HepG2 (cell line): ENCODE measurements around the gene ZMYND8. TPM values are rescaled to one million over a fixed set of nuclear protein-coding genes. Genes with fewer than 3 reads are reported as not detected.

Source experiments
- CEBPB ChIP-seq: IDR thresholded peaks from 2 replicates; pipeline ENCODE4 v1.6.1; 2011; ENCODE audit warnings: low read depth, low read length, improper control_type of control experiment, borderline replicate concordance
- CENPX ChIP-seq: sonication (generic); formaldehyde crosslinking; IDR thresholded peaks from 2 replicates; pipeline ENCODE4 v1.9.0; 2021; ENCODE audit warnings: mild to moderate bottlenecking, missing genetic modification reagents, moderate library complexity
- FOXJ3 ChIP-seq: sonication (generic); formaldehyde crosslinking; IDR thresholded peaks from 2 replicates; pipeline ENCODE4 v1.4.0; 2020; ENCODE audit warnings: missing genetic modification reagents, mild to moderate bottlenecking, borderline replicate concordance
- LCORL ChIP-seq, 2 experiments: fragments of 450-650 bp in 1 of 2; sonication (generic) in 1 of 2; formaldehyde crosslinking in 1 of 2; IDR thresholded peaks; 2 replicates each; pipeline versions ENCODE4 v1.5.0 to v1.6.1; 2017 to 2020; ENCODE audit warnings: antibody characterized with exemption in 1 of 2, missing genetic modification reagents in 1 of 2
- MLX ChIP-seq: IDR thresholded peaks from 2 replicates; pipeline ENCODE4 v1.6.1; 2016
- MTA3 ChIP-seq: sonication (generic); formaldehyde crosslinking; IDR thresholded peaks from 2 replicates; pipeline ENCODE4 v1.4.0; 2020; ENCODE audit warnings: missing genetic modification reagents
- PAXIP1 ChIP-seq: sonication (generic); formaldehyde crosslinking; conservative IDR thresholded peaks from 2 replicates; pipeline ENCODE4 v1.4.0; 2020; ENCODE audit warnings: mild to moderate bottlenecking, missing genetic modification reagents, moderate library complexity
- RBFOX2 ChIP-seq: fragments of 200-400 bp; formaldehyde crosslinking; IDR thresholded peaks from 2 replicates; pipeline ENCODE4 v1.6.1; 2017; ENCODE audit warnings: low read depth, mild to moderate bottlenecking, low read length
- SATB2 ChIP-seq: sonication (generic); formaldehyde crosslinking; IDR thresholded peaks from 2 replicates; pipeline ENCODE4 v1.5.0; 2020; ENCODE audit warnings: missing genetic modification reagents
- TBL1XR1 ChIP-seq: fragments of 150-350 bp; IDR thresholded peaks from 2 replicates; pipeline ENCODE4 v1.6.1; 2014; ENCODE audit warnings: borderline replicate concordance, low read length; ENCODE audit not compliant: partially characterized antibody
- TOE1 ChIP-seq: sonication (generic); formaldehyde crosslinking; IDR thresholded peaks from 2 replicates; pipeline ENCODE4 v1.4.0; 2020; ENCODE audit warnings: mild to moderate bottlenecking, missing genetic modification reagents
- UBTF ChIP-seq: sonication (generic); formaldehyde crosslinking; IDR thresholded peaks from 2 replicates; pipeline ENCODE4 v1.4.0; 2020; ENCODE audit warnings: mild to moderate bottlenecking, missing genetic modification reagents
- ZNF121 ChIP-seq: sonication (generic); formaldehyde crosslinking; IDR thresholded peaks from 2 replicates; pipeline ENCODE4 v1.5.0; 2020; ENCODE audit warnings: mild to moderate bottlenecking, missing genetic modification reagents
- ZNF160 ChIP-seq: sonication (generic); formaldehyde crosslinking; IDR thresholded peaks from 2 replicates; pipeline ENCODE4 v1.8.0; 2022; ENCODE audit warnings: mild to moderate bottlenecking, inconsistent platforms, missing genetic modification reagents
- ZNF546 ChIP-seq: sonication (generic); formaldehyde crosslinking; conservative IDR thresholded peaks from 2 replicates; pipeline ENCODE4 v1.8.1; 2023; ENCODE audit warnings: mild to moderate bottlenecking, missing genetic modification reagents
- ZNF547 ChIP-seq: sonication (generic); formaldehyde crosslinking; IDR thresholded peaks from 2 replicates; pipeline ENCODE4 v1.5.1; 2020; ENCODE audit warnings: mild to moderate bottlenecking, missing genetic modification reagents
- ZNF556 ChIP-seq: sonication (generic); formaldehyde crosslinking; IDR thresholded peaks from 2 replicates; pipeline ENCODE4 v1.4.0; 2020; ENCODE audit warnings: mild to moderate bottlenecking, missing genetic modification reagents, borderline replicate concordance
- ZNF619 ChIP-seq: sonication (generic); formaldehyde crosslinking; IDR thresholded peaks from 2 replicates; pipeline ENCODE4 v1.4.0; 2020; ENCODE audit warnings: mild to moderate bottlenecking, missing genetic modification reagents
- ZNF737 ChIP-seq: sonication (generic); formaldehyde crosslinking; IDR thresholded peaks from 2 replicates; pipeline ENCODE4 v1.5.0; 2020; ENCODE audit warnings: missing genetic modification reagents, mild to moderate bottlenecking, borderline replicate concordance
- polyA plus RNA-seq, 8 experiments: library from polyadenylated mRNA; depleted of rRNA in 3 of 8; stranded (reverse) in 7 of 8; unstranded in 1 of 8; fragments of >200 nt; fragmentation: Illumina TruSeq in 4 of 8; extraction: Trizol in 4 of 8; gene quantifications; 2 replicates each; pipeline versions ENCODE4 v1.2.1 to v1.2.3, GENCODE V29; 2011 to 2016; ENCODE audit warnings: low read depth in 4 of 8, missing spikeins in 1 of 8, mixed read lengths in 1 of 8; ENCODE audit not compliant: insufficient read depth in 1 of 8
- total RNA-seq, 5 experiments: library from RNA; depleted of rRNA; stranded (reverse); fragments of >200 nt; fragmentation: Illumina TruSeq; extraction: Trizol; gene quantifications; 2 replicates each; pipeline ENCODE4 v1.2.3, GENCODE V29; 2016; ENCODE audit warnings: low read depth in 1 of 5
- TF ChIP-seq, protein P1 (sequence below): IDR thresholded peaks from 2 replicates; pipeline ENCODE4 v1.6.1; 2016; ENCODE audit warnings: low read depth
- TF ChIP-seq, protein P2 (sequence below): sonication (generic); formaldehyde crosslinking; IDR thresholded peaks from 2 replicates; pipeline ENCODE4 v1.5.0; 2020; ENCODE audit warnings: missing genetic modification reagents

Gene ZMYND8
- total and polyA plus RNA-seq, 2 of the 13 experiments (the other 11 are each of a cell fraction or from before 2014, with no cell fraction given), result 53.9 to 84.7 TPM

DNA sequence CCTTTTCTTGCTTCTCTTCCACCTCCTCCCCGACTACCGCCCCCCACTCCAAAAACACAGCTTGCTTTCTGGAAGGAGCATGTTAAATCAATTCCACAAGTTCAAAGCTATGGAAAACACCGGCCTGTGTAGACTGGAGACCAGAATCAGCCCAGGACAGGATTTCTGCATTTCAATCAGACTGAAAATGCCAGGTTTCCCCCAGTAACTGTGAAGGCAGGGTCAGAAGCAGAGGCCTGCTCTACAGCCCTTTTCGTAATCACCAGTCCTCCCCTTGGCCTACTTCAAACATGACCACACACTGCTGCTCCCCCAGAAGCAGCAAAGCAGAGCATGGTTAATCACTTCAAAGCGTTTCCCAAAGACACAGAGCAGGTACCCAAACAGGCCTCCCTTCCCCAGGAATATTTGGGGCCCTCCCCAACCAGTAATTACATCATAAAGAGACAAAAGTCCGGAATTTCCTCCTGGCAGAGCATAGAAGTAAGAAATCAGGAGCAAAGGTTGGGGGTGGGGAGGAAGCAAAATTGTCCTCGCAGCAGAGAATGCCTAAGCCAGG lies 38.4 kb downstream of the ZMYND8 start (continued):
- TF ChIP-seq UBTF (CRISPR knock-in tag) (no peak; the same call in 1 of the 2 replicates), CEBPB (peak; percentile 58), MLX (CRISPR knock-in tag) (peak; percentile 44; the same call in 1 of the 2 replicates), ZNF737 (CRISPR knock-in tag) (no peak), ZNF556 (CRISPR knock-in tag) (peak; percentile 90; the same call in 1 of the 2 replicates), TBL1XR1 (peak; percentile 78), LCORL (IDR thresholded peaks at IDR 0.05) (peak; percentile 94), LCORL (CRISPR knock-in tag; IDR thresholded peaks at IDR 0.05) (peak; percentile 100), SATB2 (CRISPR knock-in tag) (no peak), ZNF546 (no peak), FOXJ3 (CRISPR knock-in tag) (peak; percentile 58; the same call in 1 of the 2 replicates), ZNF547 (CRISPR knock-in tag) (peak; percentile 67; the same call in 1 of the 2 replicates), TOE1 (no peak), RBFOX2 (no peak), MTA3 (CRISPR knock-in tag) (no peak), PAXIP1 (CRISPR knock-in tag) (peak; percentile 98), ZNF121 (CRISPR knock-in tag) (no peak), ZNF619 (CRISPR knock-in tag) (peak; percentile 57; the same call in 1 of the 2 replicates), CENPX (CRISPR knock-in tag) (no peak), ZNF160 (0 out of 2 replicates have a peak, but pooled peaks have one; percentile 51)
- TF ChIP-seq, protein P1, sequence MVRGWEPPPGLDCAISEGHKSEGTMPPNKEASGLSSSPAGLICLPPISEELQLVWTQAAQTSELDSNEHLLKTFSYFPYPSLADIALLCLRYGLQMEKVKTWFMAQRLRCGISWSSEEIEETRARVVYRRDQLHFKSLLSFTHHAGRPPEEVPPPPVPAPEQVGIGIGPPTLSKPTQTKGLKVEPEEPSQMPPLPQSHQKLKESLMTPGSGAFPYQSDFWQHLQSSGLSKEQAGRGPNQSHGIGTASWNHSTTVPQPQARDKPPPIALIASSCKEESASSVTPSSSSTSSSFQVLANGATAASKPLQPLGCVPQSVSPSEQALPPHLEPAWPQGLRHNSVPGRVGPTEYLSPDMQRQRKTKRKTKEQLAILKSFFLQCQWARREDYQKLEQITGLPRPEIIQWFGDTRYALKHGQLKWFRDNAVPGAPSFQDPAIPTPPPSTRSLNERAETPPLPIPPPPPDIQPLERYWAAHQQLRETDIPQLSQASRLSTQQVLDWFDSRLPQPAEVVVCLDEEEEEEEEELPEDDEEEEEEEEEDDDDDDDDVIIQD (CRISPR knock-in tag), result peak; percentile 75; the same call in 1 of the 2 replicates
- TF ChIP-seq, protein P2, sequence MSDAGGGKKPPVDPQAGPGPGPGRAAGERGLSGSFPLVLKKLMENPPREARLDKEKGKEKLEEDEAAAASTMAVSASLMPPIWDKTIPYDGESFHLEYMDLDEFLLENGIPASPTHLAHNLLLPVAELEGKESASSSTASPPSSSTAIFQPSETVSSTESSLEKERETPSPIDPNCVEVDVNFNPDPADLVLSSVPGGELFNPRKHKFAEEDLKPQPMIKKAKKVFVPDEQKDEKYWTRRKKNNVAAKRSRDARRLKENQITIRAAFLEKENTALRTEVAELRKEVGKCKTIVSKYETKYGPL (CRISPR knock-in tag), result 0 out of 2 replicates have a peak, but pooled peaks have one; percentile 20
